Measurements from ENCODE around the gene C11orf65.
A peak's percentile ranks its signal among the peaks of the same experiment; 100 is the strongest.

C11orf65 gene, protein sequence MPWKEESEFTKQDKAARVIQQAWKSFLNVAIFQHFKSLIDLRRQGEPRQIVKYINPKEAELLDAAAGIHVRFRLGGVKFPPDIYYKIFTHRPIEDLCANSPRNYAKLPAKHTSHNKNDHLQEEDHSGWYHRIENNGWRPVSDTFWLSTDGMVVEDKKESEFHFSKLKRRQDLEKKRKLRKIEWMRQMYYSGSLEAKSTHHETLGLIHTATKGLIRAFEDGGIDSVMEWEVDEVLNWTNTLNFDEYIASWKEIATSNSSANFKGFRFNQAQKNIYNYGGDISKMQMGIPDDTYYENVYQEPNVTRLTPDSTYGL

DNA sequence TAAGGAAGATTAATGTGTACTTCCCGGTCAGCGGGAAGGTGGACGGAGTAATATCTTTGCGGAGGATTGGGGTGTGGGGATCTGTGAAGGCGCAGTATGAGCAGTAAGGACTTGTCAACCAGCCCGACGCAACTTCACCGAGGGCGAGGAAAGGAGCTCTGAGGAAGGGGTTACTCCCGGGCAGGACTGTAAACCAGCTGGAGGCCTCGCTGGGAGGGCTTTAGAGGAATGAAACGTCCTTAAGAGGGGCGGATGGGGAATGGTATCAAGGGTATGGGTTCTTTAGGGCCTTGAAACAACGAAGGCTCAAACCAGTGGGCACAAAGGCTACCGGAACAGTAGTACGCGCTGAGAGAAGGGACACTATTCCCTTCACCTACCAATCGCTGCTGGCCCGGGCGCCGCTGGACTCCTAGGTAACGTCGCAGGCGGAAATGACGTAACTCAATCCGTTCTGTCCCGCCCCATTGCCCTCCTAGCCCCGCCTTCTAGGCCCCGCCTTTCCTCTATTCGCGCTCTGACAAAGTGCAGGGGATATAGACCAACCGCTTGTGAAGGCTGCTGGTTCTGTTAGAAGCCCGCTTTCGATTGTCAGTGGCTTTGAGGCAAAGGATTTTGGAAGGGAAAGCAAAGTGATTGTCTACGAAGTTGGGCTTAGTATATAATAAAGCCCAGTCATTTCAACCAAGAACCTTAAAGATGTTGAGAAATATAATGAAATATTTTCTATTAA lies at the start of gene C11orf65:
C11orf65 (minus strand) TSS at position 439 of the 733 bp plus-strand sequence. CDS start 5,970 bp downstream, outside the sequence.
- DNase-seq, result peak; percentile 90

DNA sequence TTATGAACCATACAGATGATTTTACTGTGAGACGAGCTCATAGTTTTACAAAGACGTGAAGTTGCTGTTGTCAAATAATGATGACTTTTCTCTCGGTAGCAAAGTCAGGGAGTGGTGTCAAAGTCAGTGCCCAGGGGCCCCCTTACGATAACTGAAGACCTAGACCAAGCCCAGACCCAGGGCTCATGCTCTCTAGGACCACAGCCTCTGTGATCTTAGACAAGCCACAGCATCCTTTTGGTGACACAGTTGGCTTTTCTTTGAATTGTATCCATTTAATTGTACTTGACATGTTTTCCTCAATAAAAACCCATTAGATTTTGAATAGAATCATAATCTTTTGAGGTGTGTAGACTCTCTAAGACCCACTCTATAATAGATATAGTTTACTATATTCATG lies 48.8 kb upstream of the C11orf65 start:
- DNase-seq, result no peak

DNA sequence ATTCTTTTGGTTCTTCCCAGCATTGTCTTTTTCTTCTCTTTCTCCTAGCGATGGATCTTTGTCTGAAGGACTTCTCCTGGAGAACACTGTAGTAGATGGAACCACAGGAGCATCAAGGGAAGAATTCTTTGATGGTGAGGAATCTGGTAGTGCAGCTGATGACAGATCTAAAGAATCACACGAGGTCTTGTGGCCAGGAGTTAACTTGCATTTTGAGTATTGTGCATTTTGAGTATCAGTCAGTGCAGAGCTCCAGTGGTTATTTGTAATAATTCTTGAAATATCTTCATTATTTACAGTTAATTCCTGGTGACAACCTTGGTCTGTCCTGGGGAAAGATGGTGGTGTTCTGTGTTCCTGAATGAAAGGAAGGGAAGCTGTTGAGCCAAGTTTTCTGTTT lies 45.4 kb upstream of the C11orf65 start:
- DNase-seq, result no peak

DNA sequence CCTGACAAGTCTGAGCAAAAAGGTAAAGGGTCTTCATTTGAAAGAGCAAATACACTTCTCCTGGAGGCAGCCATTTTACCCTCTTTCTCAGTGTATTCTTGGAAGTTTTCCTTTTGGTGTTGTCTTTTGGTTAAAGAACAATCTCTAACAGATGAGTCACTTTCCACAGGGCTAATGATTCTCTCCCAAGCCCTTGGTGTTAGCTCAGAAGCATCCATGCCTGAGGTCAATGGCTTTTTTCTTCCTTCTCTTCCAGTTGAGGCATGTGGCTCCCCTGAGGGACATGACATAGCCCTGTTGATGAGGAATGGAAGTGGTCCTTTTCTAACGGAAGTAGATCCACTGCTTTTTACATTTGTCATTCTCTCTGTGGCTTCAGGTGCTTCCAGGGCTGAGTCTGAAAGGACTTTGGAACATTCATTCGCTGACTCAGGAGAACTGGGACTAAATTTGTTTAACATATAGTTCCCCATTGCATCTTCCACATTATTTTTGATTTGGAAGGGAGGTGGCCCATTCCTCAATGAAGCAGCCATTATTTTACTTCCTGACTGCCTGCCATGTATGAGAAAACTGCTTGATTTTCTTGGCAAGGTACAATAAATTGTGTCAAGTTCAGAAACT lies 44.6 kb upstream of the C11orf65 start:
- no peak for DNase-seq

DNA sequence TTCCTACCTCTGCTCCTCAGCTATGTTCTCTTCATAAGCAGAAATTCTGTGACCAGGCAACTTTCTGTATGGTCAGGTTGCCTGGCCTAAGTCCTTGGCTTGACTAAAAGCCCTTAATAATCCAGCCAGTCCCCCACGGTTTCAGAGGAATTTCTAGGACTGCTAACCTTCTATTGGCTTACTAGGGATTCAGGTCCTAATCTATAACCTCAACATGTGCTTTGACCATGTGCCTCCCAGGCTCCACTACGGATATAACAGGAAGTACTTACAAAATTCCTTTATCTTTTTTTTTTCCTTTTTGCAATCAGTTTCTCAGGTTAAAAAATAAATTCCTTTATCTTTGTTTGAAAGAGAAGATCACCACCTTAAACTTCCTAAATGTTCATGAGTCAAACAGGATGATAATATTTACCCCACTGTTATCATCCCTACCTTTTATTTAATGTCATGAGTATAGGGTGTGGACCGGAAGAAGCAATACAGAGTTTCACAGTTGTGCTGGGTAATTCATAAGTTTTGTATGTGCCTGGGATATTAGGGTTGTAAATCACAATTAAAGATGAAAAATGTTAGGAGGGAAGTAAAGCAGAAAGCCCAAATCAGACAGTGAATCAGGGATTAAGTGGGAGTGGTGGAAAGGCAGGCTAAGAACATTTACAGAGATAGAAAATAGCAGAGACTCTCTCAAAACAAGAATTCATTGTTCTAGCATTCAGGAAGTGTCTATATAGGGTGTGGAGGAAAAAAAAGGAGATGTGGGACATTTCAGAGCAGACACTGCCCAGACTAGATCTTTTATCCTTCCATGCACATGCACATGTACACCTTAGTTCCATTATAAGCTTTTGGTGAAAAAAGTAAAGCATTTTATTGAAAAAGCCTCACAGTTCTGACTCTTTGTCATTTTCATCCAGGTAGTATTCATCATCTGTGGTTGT lies 41.6 kb upstream of the C11orf65 start:
- DNase-seq, result no peak

DNA sequence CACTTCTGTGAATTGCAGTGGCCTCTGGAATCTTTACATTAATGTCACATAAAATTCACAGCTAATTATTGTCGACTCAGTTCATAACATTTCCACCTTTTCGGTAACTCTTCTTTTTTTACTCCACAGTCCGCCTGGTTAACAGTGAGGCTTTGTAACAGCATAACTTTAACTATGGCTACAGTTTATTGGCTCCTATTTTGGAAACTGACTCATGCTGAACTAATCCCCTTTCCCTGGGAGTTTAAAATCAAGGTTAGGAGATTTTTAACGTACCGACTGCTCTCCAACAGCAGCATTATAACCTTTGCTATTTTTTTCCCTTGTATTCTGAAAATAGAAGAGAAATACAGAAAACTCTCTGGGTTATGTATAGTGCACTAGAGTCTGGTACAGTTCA lies 34.1 kb upstream of the C11orf65 start:
- DNase-seq, result no peak

DNA sequence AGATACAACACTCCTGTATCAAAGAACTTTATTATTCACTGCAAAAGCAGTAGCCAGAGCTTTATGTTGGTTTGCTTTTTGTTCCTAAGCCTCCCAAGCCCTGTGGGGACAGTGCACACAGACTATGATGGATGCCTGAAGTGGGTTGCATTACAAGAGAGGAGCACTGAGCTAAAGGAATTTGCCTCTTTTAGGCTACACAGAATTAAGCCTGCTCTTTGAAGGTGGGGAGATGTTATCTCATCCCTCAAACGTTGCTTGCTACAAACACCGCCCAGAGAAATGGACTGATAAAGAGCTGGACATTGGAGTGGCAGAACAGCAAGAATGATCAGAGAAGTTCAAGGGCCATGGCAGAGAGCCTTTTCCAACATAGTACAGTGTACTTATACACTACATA lies 33.4 kb upstream of the C11orf65 start:
- no peak for DNase-seq

DNA sequence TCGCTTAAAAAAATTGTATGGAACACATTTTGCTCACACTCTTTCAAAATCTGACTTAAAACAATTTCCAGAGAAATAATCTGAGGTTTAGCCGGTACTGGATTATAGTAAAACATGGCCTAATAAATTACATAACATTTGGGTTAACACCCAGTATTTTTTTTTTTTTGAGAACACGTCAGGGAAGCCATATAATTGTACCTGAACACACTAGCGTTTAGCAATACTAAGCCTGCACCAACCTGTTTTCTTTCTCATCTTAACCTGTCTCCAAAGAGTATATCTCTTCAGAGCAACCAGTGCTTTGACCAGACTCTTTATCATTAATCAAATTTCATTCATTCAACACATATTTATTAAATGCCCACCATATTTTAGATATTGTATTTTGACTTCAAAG lies 32.8 kb upstream of the C11orf65 start:
- DNase-seq, result no peak

DNA sequence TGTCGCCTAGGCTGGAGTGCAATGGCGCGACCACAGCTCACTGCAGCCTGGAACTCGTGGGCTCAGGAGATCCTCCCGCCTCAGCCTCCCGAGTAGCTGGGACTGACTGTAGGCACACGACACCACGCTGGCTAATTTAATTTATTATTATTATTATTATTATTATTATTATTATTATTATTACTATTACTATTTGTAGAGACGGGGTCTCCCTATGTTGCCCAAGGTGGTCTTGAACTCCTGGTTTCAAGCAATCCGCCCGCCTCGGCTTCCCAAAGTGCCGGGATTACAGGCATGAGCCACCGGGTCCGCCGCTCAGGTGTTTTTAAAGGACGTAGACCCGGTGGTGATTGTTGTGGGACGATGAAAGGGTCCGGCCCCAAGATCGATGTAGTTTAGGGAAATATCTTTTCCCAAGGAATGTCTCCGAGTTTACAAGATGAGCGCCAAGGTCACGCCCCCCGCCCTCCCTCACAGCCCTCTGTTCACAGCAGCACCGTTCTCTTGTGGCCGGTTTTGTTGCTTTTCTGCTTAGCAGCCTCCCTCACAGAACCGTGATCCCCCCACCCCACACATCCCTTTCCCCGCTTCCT lies 31.6 kb upstream of the C11orf65 start:
- no peak for DNase-seq

DNA sequence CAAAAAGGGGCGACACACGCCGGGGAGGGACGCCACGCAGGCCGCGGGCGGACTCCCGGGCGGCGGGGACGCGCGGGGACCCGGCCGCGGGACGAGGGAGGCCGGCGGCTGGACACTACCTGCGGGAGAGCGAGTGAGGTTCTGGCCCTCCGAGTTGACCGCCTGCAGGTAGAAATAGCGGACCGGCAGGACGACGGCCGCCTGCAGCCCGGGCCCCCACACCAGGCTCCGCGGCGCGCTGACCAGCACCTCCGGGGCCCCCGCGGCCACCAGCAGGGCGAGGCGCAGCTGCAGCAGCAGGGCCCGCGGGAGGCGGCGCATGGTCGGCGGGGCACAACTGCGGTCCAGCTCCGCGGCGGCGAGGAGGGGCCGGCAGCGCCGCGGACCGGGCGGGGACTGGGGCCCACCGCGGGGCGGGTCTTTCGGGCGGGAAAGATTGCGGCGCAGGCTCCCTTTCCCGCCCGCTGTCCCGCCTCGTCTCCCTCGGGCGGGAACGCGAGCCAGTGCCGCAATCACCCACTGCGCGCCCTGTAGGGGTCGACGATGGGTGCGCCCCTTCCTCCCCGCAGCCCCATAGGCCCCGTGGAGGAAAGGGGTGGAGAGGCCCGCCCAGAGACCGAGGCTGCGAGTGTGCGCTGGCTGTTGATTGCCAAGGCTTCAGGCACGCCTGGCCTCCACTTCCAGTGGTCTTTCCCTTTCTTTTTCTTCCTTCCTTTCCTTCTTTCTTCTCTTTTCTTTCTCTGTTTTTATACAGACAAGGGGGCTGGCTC lies 30.9 kb upstream of the C11orf65 start, which contains the start of gene POGLUT3:
POGLUT3 (minus strand) TSS at position 339 of the 770 bp plus-strand sequence; CDS start at position 321, 18 bp downstream.
- DNase-seq, result peak; percentile 22

DNA sequence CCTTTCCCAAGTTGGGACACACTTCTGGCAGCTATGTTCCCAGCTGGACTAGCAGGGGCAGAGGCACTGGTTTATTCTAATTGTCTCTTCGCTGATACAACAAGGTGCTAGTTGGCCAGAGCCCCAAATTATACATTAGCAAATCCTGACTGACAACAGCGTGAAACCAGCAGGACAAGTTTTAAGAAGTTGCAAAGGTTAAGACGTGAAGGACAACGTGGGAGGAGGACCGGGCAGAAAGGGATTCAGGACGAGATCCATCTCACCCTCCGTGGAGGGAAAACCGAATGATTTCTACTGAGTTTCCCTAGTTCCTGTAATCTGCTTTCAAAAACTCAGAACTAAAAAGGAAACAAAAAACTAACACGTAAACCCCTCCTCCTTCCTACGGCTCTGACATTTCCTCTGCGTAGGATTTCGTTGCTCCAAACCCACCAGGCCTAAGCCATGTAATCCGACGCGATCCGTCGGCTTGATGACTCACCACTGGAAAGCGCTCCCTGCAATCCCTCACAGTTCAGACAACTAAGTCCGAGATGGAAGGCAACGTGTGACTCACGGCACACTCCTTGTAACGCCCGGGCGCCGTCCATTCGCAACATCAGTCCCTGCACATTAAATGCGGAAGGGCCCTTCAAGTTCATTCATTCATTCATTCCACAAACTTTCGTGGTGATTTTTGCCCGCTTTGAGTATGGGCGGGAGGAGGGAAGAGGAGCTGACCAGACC lies 30.2 kb upstream of the C11orf65 start:
- DNase-seq, result peak; percentile 40

DNA sequence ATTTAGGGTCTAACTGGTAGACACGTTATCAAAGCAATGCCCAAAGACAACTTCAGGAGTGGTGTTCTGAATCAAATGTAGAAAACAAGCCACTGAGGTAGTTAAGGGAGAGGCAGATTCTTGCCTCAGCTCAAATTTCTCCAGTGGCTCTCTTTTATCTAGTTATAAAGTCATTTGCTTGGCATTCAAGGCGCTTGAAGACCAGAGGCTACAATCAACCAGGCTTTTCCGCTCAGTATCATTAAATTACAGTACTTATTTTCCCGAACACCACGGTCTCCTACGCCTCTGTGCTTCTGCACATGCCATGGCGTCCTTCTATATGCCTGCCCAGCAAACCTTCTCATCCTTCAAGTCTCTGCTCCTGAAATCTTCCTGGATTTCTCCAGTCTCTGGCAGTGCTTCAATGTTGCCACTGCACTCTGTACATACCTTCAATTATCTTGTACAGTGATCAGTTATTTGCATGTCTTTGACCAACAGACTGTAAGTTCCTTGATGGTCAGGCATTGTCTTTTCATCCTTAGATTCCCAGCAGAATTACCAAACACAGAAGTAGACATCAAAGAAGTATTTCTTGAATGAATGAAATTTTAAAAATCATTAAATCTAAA lies 29.4 kb upstream of the C11orf65 start:
- no peak for DNase-seq

DNA sequence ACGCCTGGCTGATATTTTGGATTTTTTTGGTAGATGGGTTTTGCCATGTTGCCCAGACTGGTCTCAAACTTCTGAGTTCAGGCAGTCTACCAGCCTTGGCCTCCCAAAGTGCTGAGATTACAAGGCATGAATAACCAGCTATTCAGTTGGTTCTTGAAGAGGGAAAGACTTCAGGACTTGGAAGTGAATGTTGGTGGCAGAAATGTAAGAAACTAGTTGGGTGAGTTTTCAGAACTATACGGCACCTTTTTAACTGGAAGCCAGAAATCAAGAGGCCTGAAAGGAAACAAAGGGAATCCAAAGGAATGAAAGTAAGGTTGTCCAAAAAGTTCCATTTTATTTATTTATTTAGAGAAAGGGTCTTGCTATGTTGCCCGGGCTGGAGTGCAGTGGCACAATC lies 28.0 kb upstream of the C11orf65 start:
- DNase-seq, result no peak

DNA sequence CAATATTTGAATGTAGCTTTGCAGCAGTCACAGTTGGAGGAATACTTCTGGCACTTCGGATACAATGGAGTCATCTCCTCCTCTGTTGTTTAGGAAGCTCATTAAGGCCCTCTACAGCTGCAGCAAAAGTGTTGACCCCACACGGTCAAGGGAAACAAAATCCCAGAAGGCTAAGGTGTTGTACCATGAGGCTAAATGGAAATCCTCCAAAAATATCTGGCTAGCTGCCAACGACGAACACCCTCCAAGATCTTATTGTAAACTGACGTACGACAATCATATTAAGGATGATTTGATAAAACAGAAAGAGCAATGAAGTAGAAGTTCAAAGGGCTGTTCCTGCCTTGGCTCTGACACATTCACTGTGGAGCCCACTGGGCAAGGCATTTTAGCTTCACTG lies 26.9 kb upstream of the C11orf65 start:
- no peak for DNase-seq

DNA sequence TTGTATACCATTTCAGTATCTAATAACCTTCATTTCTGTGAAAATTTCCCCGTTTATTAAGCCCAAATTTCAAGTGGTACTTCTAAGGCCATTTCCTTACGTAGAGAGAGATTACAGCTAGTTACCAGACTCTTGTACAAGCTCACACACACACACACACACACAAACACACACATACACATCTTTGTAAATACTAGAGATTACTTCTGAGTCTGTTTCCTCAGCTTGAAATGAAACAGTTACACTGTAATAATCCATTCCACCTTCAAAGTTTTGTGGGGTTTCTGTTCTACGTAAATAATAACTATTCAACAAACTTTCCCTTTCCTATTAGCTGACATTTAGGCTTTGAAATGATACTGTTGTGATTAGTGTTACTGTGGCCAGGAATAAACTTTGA lies 24.6 kb upstream of the C11orf65 start:
- DNase-seq, result no peak

DNA sequence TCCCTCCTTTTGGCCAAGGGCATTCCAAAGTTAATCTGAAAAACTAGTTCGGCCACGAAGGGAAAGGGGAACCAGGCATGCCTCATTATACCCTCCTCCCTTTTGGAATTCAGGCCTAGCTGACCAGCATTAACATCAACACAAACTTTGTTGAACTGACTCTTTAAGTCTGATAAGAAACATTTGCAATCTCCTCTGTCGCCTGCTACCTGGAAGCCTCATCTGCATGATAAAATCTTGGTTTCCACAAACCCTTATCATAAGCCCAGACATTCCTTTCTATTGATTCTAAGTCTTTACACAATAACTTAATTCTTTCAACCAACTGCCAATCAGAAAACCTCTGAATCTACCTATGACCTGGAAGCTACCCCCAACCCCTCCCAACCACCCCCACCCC lies 19.5 kb upstream of the C11orf65 start:
- DNase-seq, result no peak

DNA sequence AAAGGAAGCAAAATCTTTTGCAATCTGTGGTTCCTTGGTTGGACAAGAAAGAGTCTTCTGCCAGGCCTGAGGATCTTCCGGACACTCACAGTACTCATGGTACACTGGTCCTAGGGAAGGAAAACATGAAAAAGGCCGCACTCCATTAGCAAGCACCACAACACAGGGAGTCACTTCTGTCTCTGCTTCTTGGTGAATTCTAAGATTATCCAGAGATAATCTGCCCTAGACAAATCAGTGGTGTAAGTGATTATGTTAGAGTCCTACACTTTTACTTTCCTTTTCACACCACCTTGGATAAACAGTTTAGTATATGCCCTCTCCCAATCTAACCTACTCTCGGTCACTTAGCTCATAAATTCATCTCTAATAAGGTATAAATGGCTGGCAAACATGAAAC lies 19.0 kb upstream of the C11orf65 start:
- no peak for DNase-seq

DNA sequence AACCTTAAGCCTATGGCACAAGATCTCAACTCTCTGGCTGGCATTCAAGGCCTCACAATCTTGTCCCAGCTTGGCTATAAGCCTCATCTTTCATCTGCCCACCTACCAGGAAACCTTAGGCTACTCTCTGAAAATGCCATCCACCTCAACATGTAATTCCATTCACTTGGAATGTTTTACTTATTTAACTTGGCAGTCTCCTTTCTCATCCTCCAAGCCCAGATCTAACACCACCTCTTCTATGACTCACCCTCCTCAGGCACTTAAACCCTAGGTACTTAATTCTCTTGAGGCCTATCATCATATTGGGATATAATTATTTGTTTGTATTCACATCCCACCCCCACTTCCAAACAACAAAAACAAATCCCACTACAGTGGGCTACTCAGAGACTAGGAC lies 15.8 kb upstream of the C11orf65 start:
- no peak for DNase-seq

DNA sequence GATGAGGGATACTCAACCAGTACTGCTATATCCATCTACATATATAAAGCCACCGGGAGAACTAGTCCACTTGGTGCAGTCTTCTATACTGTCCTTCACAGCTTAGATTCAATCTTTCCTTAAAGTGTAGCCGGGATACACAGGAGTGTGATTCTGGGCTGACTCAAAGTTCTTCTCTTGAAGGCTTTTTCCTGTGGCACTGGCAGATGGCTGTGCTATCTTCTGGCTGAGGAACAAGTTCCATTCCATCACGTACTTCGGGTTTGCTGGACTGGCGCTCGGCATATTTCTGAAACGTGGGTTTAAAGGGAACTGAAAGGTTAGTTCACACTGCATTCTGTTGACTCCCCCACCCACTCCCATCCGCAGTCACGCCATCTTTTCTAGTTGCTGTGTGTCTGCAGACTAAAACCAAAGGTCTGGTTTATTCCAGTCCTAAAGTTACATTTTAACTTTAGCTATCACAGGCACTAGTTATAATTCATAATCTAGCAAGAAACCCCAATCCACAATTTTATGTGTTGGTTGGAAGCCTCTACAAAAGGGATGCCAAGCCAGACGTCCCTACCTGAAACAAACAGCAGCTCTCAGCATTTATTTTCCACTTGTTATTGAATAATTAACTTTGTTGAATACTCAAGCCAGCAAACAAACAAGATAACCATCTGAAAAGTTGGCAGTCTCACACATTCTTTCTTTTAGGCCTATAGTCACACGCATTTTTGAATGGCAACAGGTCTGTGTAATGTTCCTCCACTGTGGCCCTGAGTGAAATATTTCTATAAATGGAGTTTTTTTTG lies 7.5 kb upstream of the C11orf65 start:
- DNase-seq, result no peak

DNA sequence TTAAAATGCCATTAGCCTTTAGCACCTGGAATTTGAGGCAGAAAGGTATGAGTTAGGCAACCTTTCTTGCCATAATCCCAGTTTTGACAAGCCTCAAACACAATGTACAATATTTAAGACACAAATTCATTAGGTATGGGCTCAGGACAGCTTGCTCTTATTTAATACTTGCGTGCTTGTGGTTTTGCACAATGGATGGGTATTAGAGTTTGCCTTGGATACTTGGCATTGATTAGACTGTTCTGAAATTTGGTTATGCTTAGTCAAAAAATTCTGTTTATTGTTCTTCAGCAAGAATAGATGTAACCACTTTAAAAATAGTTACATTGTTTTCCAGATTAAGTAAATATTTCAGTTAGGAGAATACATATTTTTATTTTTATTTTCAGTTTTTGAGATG lies 5.4 kb upstream of the C11orf65 start:
- no peak for DNase-seq

Measured in NCI-H1436 treated with DMSO at 0.1 percent for 48 hours (cell line).